ENCODE results near the gene NOPCHAP1.

NOPCHAP1 gene

DNA sequence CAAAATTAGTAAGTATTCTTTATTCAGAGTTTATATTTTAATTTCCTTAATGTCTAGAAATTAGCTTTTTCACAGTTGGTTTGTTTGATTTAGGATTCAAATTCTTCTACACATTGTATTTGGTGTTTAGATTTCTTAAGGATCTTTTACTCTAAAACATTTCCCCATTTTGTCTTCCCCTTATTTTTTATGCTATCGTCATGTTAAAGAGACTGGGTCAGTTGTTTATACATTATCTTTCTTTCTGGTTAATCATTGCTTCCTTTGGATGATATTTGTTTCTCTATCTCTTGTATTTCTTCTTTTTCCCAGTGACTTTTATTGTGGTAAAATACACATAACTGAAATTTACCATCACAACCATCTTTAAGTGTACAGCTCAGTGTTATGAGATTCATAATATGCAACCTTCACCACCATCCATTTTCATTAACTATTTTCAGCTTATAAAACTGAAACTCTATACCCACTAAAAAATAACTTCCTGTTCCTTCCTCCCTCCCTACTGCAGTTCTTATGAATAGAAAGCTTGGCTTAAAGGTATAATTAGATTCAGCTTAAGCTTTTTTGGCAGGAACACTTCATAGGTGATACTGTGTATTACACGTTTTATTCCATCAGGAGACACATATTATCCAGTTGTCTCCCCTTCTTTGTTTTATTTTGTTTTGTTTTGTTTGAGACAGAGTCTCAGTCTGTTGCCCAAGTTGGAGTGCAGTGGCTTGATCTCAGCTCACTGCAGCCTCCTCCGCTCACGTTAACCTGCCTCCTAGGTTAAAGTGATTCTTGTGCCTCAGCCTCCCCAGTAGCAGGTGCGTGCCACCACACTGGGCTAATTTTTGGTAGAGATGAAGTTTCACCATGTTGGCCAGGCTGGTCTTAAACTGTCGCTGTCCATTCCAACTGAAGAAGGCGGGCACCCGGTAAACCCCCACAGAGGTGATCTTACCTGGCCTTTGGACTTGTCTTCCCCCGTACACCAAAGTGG is 45.0 kb downstream of the NOPCHAP1 start:
- TF ChIP-seq, protein P1, sequence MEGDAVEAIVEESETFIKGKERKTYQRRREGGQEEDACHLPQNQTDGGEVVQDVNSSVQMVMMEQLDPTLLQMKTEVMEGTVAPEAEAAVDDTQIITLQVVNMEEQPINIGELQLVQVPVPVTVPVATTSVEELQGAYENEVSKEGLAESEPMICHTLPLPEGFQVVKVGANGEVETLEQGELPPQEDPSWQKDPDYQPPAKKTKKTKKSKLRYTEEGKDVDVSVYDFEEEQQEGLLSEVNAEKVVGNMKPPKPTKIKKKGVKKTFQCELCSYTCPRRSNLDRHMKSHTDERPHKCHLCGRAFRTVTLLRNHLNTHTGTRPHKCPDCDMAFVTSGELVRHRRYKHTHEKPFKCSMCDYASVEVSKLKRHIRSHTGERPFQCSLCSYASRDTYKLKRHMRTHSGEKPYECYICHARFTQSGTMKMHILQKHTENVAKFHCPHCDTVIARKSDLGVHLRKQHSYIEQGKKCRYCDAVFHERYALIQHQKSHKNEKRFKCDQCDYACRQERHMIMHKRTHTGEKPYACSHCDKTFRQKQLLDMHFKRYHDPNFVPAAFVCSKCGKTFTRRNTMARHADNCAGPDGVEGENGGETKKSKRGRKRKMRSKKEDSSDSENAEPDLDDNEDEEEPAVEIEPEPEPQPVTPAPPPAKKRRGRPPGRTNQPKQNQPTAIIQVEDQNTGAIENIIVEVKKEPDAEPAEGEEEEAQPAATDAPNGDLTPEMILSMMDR (IDR thresholded peaks at IDR 0.05): no peak

DNA sequence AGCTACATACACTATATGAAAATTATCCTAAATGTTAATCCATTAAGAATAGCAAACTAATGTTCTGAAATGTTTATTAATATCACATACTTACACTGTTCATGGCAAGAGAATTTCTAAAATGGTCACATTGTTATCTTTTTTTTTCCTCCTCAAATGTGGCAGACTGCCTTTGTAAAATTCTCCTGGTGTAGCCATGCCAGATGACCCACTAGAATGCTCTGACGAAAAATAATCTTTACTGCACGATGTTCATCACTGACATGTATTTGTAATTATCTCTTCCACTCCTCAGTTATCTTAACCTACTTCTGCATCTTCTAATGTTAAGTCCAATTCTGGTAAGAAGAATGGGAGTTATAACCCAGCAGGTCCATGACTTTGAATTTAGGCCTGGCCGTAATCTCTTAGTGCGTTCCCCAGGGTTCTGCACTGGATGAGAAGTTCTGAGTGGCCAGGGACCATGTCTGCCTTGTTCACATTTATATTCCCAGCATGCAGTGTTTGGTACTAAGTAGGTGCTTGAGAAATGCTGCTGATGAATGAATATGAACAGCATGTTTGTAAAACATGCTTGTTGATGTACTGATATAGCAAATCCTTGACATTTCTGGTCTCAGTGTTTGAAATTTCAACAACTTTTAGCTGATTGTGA is 46.7 kb downstream of the NOPCHAP1 start:
- TF ChIP-seq, protein P1 (IDR thresholded peaks at IDR 0.05): no peak

DNA sequence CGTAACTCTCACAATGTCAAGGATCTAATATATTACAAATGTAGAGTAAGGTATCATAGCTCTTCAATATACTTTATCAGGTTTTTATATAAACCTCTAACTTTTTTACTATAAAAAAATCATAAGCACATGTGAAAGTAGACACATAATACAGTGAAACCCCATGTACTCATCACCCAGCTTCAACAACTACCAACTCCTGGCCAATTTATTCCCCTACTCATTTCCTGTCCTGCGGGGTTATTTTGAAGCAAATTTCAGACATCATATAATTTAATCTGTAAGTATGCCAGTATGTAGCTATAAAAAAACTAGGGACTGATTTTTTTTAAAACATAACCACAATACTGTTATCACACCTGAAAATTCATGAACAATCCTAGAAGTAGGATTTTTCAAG is 47.7 kb downstream of the NOPCHAP1 start:
- TF ChIP-seq, protein P1 (IDR thresholded peaks at IDR 0.05): no peak

Data from LNCAP (cell line).